HG03442 (cell line): Measurements from ENCODE around the gene TEFM.
A peak's percentile ranks its signal among the peaks of the same experiment; 100 is the strongest.
"Not testable (repeated sequence)": the region's sequence is repeated elsewhere in the genome, so short reads cannot be mapped to it uniquely, and the experiment has no call there.

Source experiments
- ATAC-seq: cut with Tn5 transposase; IDR thresholded peaks from one replicate; pipeline ENCODE4 v1.9.1; 2021; ENCODE audit warnings: mild to moderate bottlenecking, moderate library complexity; ENCODE audit not compliant: unreplicated experiment

The TEFM gene, protein sequence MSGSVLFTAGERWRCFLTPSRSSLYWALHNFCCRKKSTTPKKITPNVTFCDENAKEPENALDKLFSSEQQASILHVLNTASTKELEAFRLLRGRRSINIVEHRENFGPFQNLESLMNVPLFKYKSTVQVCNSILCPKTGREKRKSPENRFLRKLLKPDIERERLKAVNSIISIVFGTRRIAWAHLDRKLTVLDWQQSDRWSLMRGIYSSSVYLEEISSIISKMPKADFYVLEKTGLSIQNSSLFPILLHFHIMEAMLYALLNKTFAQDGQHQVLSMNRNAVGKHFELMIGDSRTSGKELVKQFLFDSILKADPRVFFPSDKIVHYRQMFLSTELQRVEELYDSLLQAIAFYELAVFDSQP

DNA sequence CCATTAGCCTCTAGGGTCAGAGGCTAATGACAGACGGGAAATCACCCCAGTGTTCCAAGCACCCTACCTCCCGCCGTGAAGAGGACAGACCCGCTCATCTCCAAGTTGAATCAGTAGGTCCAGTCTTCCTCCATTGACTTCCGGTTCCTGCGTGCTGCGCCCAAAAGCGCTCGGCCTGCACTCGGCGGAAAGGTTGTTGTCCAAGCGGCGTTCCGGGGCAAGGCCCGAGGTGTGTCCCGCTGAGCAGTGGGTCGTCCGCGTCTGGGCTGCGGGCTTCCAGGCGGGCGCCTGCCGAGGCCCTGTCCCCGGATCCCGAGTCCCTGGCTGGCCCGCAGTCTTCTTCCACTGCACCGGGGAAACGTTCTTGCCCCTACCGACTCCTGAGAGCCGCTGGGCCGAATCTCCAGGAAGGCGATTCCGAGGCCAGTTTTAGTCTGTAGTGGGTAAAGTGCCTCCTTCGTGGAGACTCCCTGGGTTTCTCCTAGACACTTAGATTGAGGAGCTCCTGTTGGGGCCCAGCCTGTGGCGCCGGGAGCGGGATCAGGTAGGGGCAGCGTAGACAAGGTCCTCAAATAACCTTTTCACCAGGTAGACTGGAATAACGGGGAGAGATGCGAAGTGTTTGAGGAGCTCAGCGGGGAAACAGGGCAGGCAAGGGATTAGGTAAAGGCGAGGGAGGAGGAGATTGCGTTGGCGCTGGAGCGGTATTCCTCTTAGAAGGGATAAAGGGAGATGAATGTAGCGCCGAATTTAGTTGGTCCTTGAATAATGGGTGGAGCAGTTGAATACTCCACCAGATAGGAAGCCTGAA lies at the start of gene TEFM:
Gene TEFM (minus strand): TSS at position 138 of the 811 bp plus-strand sequence. CDS start 40 bp downstream, at position 98.
- peak; percentile 91 for ATAC-seq

DNA sequence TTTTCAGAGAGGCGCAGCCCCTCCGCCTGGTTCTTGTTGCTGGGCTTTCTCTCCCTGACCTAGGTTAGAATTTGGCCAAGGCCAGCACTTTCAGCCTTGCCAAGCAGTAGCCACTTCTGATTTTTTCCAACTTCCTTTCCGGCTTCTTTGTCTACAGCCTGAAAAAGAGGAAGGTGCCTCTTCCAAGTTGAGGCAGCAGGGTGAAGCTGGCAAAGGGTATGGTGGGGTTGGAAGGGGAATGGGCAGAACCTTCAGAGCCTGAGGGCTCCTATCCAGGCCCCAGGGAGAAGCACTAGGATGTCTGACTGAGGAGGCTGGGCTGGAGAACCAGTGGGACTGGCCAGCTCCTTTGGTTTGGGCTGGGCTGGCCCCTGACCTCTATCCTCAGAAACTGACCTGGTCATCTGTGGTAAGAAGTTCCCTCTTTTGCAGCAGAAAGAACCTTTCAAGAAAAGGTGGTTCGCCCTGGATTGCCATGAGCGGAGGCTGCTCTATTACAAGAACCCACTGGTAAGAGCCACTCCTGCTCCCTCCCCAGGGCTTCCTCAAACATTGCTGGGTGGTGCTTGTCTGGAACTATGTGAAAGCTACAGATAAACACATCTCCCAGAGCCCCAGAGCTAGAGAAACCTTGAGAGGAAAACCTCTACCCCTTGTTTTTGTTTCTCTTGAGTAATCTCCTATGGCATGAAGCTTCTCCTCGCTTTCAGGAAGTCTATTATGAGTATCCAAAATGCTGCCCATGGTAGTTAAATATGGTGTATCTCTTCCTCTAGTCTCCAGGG lies 48.2 kb upstream of the TEFM start:
- no peak for ATAC-seq

DNA sequence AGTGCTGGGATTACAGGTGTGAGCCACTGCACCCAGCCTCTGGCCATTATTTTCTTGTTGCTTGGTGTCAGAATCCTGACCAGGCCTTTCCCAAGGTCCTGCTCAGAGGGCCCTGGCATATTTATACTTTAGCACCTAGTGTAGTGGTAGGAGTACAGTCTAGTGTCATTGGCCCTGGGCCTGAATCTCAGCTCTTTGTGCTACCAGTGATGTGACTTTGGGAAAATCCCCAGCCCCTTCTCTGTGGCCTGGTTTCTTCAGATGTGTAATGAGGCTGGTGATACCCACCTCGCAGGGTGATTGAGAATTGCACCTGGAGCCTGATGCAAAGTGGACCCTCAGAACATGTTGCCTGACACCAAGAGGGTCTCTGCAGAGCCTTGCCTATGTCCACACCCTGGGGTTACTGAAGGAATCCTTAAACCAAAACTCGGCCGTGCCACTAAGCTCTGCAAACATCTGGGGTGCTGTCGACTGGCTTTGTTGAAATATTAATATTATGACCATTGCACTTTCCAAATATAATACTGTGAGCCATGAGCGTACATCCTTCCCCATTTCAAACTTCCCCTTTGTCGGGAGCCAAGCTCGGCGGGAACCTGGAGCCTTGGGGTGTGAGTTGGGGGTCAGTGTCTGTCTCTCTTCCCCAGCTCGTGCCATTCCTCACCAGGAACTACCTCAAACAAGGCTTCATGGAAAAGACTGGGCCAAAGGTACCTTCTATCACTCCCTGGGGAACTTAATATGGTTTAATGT lies 46.8 kb upstream of the TEFM start:
- no peak for ATAC-seq

DNA sequence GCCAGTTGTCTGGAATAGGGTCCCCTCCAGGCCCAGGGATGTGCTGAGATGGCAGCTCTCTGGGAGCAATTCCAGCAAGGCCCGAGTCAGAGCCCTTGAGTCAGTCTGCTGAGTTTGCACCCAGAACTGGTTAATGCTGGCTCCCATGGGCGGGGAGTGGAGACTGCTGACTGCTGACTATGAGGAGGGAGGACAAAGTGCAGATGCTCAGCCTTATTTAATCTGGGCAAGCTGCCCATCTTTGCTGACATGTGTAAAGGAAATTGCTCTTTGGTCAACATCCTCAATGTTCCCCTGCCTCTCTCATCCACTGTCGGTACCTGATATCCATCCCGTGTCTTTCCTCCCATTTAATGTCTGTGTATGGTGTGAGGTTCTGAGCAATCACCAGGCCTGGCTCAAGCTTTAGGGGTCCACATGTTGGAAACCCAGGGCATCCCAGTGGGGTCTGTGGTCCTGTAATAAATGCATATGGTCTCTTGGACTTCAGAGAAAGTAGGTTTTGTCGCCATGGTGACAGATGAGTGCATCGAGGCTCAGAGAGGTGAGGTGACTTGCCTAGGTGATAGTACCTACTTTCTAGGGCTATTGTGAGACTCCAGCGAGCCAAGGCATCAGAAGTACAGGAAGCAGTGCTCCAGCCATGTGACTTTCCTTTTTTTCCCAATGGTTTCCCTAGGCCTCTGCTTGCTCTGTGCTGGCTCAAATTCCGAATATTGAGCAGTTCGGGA lies 44.8 kb upstream of the TEFM start:
- ATAC-seq: no peak

DNA sequence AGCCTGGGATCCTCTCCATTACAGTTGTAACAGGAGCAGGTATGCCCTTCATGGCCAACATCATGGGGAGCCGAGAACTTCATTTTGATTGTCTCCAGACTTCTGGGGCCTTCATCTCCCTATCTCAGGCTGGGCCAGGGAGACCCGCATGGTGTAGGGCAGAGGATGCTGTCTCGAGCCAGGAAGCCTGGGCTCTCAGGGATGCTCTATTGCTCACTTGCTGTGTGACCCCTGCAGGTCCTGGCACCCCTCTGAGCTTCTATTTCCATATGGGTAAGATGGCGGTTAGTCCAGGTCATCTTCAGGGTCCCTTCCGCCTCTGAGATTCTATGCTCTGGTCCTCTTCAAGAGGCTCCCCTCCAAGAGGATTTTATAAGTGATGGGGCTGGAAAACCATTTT lies 44.2 kb upstream of the TEFM start:
- no peak for ATAC-seq

DNA sequence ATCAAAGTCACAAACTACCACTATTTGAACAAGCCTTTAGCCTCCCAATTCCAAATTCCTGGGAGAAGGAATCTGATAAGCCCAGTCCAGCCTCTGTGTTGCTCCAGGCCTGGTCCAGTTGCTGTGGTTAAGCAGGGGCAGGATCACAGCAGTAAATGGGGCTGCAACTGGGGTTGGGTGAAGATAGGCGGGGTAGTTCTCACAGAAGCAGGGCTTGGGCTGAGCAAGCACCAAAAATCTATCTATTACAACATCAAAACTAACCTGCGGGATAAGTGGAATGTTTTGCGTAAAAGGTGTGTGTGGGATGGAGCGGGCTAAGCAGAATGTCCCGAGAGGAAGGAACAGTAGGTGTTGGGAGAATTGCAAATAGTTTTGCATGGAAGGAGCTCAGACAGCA lies 41.8 kb upstream of the TEFM start:
- no peak for ATAC-seq

DNA sequence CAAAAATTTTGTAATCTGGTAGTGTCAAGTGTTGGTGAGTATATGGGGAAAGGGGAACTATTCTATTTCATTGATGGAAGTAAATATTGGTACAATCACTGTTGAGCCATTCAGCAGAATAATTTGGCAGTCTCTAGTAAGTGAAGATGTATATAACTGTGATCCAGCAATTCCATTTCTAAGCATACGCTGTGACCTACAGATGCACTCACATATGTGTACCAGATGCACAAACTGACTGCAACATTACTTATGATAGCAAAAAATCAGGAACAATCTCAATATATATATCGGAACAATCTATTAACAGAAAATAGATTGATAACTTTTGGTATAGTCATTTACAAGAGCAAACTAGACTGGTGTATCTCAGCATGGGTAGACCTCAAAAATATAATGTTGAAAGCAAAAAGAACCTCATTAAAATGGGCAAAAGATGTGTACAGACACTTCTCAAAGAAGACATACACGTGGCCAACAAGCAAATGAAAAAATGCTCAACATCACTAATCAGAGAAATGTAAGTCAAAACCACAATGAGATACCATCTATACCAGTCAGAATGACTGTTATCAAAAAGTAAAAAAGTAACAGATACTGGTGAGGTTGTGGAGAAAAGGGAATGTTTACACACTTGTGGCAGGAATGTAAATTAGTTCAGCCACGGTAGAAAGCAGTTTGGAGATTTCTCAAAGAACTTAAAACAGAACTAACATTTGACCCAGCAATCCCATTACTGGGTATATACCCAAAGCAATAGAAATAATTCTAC lies 36.5 kb upstream of the TEFM start:
- ATAC-seq: no peak

DNA sequence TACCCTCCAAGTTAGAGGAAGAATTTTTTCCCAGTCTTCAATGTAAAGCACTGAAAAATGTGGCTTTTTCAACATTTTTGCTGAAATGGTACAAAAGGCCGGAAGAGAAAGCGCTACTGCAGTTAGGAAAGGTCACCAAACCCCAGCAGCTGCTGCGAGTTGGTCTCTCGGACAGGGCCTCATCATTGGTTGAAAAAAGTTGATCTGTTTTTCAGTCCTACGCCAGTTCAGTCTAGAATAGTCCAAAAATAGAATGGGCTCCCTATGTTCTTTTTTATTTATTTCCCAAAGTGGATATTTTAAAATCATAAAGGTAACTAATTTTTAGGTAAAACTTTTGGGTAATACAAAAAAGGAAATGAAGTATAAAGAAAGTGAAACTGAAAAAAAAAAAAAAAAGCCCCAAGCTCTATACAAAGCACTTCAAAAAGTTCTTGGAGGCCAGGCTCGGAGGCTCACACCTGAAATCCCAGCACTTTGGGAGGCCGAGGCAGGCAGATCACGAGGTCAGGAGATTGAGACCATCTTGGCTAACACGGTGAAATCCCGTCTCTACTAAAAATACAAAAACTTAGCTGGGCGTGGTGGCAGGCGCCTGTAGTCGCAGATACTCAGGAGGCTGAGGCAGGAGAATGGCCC lies 33.1 kb upstream of the TEFM start:
- ATAC-seq: no peak

DNA sequence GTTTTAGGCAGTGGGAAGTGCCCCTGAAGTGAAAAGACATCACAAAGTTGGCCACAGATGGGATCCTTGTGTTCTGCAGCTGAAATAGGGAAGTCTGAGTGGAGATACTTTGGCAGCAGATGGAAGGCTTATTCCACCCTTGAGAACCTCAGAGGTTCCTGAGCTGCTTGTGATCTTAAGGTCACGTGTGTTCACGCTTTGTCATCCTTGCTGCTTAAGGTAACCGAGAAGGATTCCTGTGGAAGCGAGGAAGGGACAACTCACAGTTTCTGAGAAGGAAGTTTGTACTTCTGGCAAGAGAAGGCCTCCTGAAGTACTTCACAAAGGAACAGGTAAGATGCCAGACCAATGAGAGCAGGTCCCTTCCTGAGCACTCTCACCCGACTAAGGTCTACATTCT lies 27.9 kb upstream of the TEFM start:
- ATAC-seq: no peak

DNA sequence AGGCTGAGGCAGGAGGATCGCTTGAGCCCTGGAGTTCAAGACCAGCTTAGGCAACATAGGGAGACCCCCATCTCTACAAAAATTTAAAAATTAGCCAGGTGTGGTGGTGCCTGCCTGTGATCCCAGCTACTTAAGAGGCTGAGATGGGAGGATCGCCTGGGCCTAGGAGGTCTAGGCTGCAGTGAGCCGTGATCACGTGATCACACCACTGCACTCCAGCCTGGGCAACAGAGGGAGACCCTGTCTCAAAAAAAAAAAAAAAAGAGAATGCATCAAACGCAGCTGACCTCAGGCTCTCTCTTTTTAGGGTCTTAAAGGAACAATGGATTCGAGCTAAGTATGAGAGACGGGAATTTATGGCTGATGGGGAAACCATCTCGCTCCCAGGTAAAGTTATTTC lies 25.5 kb upstream of the TEFM start:
- not testable (repeated sequence) for ATAC-seq

DNA sequence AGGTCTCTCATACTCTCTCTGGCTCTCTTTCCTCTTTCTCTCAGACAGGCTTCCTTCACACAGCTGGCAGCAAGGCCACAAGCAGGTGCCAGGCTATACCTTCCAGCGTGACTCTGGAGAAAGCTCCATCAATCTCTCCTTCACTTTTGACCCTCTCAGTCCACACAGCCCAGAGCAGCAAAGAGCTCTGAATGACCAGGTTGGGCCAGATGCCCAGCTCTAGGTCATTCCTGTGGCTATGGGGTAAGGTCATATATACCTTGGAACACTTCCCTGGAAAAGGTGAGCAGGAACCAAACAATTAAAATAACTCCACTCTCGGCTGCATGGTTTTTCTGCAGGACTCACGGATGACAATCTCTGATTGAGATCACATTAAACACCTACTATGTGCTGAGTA lies 24.5 kb upstream of the TEFM start:
- ATAC-seq: no peak

DNA sequence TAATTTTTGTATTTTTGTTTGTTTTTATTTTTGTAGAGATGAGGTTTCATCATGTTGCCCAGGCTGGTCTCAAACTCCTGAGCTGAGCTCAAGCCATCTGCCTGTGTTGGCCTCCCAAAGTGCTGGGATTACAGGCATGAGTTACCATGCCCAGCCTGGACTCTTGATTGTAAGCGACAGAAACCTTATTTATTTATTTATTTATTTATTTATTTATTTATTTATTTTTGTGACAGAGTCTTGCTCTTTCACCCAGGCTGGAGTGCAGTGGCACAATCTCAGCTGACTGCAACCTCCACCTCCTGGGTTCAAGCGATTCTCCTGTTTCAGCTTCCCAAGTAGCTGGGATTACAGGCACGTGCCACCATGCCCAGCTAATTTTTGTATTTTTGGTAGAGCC lies 23.8 kb upstream of the TEFM start:
- ATAC-seq: not testable (repeated sequence)

DNA sequence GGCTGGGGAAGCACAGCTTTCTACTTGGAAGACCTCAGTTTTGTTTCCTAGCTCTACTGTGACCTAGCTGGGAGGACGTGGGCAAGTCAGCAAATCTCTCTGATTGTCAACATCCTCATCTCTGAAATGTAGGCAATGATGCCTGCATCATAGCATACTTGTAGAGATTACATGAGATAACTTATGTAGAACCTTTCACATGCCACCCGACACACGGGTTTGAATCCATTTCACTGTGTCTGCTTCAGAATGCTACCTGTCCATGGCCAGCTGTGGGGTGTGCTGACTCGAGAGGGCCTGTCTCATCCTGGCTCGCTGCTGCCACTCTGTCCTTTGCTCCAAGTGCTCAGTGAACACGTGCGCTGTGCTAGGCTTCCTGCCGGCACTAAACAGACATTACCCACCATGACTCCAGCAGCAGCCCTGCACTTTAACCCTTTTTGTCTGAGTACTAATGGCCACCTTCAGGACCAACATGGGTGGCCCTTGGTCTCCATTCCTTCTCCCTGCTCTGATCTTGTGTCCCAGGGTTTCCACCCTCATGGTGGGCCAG lies 23.1 kb upstream of the TEFM start:
- no peak for ATAC-seq

DNA sequence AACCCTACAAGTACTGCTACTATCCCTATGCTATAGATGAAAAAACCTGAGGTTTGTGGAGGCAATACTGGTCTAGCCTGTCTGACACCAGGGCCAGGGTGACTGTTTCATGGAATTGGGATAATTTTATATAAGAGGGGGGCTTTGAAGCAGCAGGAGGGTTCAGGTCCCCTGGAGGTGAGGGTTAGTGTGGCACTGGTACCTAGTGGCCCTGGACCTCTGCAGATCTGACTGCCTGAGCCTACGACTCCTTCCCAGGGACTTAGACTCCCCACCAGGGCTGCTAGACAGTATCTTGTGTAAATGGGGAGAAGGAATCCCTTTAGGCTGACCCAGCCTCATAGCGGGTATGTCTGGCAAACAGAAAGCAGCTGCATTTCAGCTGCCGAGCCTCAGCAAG lies 22.5 kb upstream of the TEFM start:
- ATAC-seq: no peak

DNA sequence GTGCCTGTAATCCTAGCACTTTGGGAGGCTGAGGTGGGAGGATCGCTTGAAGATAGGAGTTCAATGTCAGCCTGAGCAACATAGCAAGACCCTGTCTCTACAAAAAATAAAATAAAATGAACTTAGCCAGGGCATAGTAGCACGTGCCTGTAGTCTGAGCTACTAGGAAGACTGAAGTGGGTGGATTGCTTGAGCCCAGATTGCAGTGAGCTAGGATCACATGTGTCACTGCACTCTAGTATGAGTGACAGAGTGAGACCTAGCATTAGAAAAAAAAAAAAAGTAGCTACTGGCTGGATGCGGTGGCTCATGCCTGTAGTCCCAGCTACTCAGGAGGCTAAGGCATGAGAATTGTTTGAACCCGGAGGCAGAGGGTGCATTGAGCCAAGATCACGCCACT lies 21.7 kb upstream of the TEFM start:
- ATAC-seq: no peak

DNA sequence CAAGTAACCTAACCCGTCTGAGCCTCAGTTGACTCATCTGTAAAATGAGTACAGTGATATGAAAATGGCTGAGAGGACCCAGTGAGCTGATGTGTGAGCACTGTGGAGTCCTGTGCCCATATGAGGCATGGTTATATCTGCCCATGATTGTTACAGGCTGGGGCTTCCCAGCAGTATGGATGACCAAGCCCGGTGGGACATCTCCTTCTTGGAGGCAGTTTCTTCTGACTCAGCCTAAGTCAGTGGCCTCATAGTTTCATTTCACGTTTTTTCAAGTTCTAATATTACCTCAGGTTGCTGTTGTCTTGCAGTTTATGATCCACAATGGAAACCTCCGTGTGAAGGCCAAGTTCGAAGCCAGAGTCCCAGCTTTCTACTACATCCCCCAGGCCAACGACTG lies 20.5 kb upstream of the TEFM start:
- ATAC-seq: no peak

DNA sequence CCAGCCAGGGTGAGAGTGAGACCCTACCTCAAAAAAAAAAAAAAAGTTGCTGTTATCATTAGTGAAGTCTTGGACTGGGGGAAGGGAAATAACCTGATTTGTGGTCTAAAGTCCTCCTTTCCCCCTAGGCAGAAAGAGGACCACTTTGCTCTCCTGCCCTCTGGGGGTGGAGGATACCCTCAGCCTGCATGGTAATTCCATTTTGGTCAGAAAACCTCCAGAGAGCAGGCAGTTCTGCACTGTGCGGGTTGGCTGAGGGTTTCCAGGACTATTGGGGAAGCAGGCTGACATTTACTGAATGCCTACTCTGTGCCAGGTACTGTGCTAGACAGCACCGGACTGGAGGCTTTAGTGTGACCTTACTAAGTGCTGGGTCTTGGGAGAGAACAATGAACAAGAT lies 18.3 kb upstream of the TEFM start:
- no peak for ATAC-seq

DNA sequence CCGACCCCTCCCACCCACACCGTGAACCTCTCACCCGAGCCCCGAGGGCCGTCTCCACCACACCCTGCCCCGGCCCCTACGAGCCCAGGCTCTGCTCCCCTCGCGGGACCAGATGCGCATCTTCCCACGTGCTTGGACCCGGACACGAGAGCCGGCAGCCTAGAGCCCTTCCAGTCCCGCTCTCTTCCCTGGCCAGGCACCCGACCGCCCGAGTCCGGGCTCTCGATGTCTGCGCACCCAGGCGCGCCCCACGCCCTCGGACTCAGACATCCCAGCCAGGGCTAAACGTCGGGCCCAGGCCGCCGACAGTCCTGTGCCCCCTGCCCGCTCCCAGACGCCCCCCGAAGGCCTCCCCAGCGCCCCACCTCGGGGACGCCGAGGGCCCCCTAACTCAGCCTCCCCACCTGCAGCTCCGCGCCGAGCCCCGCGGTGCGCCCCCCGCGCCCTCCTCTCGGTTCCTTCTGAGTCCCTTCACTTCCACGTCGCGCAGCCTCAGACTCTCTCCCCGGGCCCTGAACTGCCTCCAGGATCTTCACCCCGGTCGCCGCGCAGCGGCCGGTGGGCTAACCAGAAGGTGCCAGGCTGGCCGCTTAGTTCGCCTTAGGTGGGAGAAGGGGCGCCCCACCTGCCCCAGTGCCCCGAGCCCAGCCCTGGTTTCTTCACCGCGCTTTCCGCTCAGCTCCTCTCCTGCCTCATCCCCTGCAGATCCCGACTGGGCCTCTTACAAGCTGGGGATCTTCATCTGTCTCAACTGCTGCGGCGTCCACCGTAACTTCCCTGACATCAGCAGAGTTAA lies 16.4 kb upstream of the TEFM start:
- no peak for ATAC-seq
